ENCODE data around the gene FLT1.

- TF ChIP-seq CTCF (CRISPR knock-in tag; IDR thresholded peaks at IDR 0.05) (no peak), EZH2 (conservative IDR thresholded peaks at IDR 0.05; ENCODE audit: low read depth, low read length) (no peak), ETV6 (CRISPR knock-in tag; conservative IDR thresholded peaks at IDR 0.05) (no peak), HNF4G (IDR thresholded peaks at IDR 0.05; ENCODE audit: borderline replicate concordance, low read depth, low read length) (no peak), HNF4G (CRISPR knock-in tag; IDR thresholded peaks at IDR 0.05; ENCODE audit: borderline replicate concordance, low read depth) (no peak), FOXK2 (IDR thresholded peaks at IDR 0.05) (no peak), NR2C2 (CRISPR knock-in tag; IDR thresholded peaks at IDR 0.05; ENCODE audit: borderline replicate concordance) (no peak)
Observed at GRCh38 chr13:28479005-28479404, 15.9 kb downstream of the FLT1 start.
